PC-9 (cell line): ENCODE results near the gene KCNJ2. TPM values are rescaled to one million over a fixed set of nuclear protein-coding genes. Genes with fewer than 3 reads are reported as not detected.

Source experiments
- BruUV-seq: library from RNA; stranded (reverse); fragments of 400-500 nt; replicated peaks from 2 replicates; lab custom pipeline; 2021; lab: Mats Ljungman, UMichigan
- CTCF ChIA-PET: fragments of 300-600 bp; sonication (Branson Sonifier 250); formaldehyde crosslinking; loops from one replicate; lab custom pipeline; 2022; ENCODE audit warnings: antibody characterized with exemption; lab: Charles Lee
- POLR2A ChIA-PET: fragments of 300-600 bp; sonication (Branson Sonifier 250); formaldehyde crosslinking; loops from one replicate; lab custom pipeline; 2022; ENCODE audit warnings: antibody characterized with exemption; ENCODE audit not compliant: unreplicated experiment; lab: Charles Lee
- DNase-seq, 2 experiments: peaks; one replicate each; pipeline versions ENCODE4 v3.0.0 to v3.0.0-alpha.2; 2015 to 2022; ENCODE audit warnings: mixed read lengths in 1 of 2
- H2AFZ ChIP-seq: fragments of 200-600 bp; sonication (generic); 2 replicates; pipeline ENCODE4 v1.8.1; 2017; ENCODE audit warnings: antibody characterized with exemption
- H3F3A ChIP-seq: fragments of 200-600 bp; sonication (generic); 2 replicates; pipeline ENCODE4 v1.8.1; 2017; ENCODE audit warnings: antibody characterized with exemption, mild to moderate bottlenecking, low read depth; ENCODE audit not compliant: insufficient read depth
- H3K27ac ChIP-seq: fragments of 200-600 bp; sonication (generic); 2 replicates; pipeline ENCODE4 v1.6.1; 2016; ENCODE audit warnings: mixed run types
- H3K27me3 ChIP-seq: fragments of 200-600 bp; sonication (generic); 2 replicates; pipeline ENCODE4 v1.6.1; 2016; ENCODE audit warnings: low read depth, mixed run types; ENCODE audit not compliant: insufficient read depth
- H3K36me3 ChIP-seq: fragments of 200-600 bp; sonication (generic); 2 replicates; pipeline ENCODE4 v1.6.1; 2016; ENCODE audit warnings: low read depth, mixed run types
- H3K4me1 ChIP-seq: fragments of 200-600 bp; sonication (generic); replicated peaks from 2 replicates; pipeline ENCODE4 v1.6.1; 2016; ENCODE audit warnings: mixed run types; ENCODE audit not compliant: insufficient read depth
- H3K4me2 ChIP-seq: fragments of 200-600 bp; sonication (generic); 2 replicates; pipeline ENCODE4 v1.6.1; 2017; ENCODE audit warnings: mixed run types
- H3K4me3 ChIP-seq: fragments of 200-600 bp; sonication (generic); 2 replicates; pipeline ENCODE4 v1.6.1; 2016; ENCODE audit warnings: mixed run types
- H3K79me2 ChIP-seq: fragments of 200-600 bp; sonication (generic); 2 replicates; pipeline ENCODE4 v1.6.1; 2017; ENCODE audit warnings: low read depth, mixed run types
- H3K9me2 ChIP-seq: fragments of 200-600 bp; sonication (generic); 2 replicates; pipeline ENCODE4 v1.8.1; 2017; ENCODE audit warnings: mild to moderate bottlenecking; ENCODE audit not compliant: insufficient read depth
- H3K9me3 ChIP-seq: fragments of 200-600 bp; sonication (generic); 2 replicates; pipeline ENCODE4 v1.8.1; 2016; ENCODE audit warnings: low read depth; ENCODE audit not compliant: insufficient read depth
- H4K20me1 ChIP-seq: fragments of 200-600 bp; sonication (generic); 2 replicates; pipeline ENCODE4 v1.8.1; 2017; ENCODE audit not compliant: insufficient read depth
- EZH2 ChIP-seq: fragments of 200-600 bp; sonication (generic); IDR thresholded peaks from 2 replicates; pipeline ENCODE4 v1.8.0; 2017; ENCODE audit warnings: antibody characterized with exemption, low read depth
- intact Hi-C: fragments of 100-400 bp; cut with micrococcal nuclease; formaldehyde crosslinking; loops from one replicate; pipeline ENCODE4 v1.10.0; 2022; ENCODE audit not compliant: unreplicated experiment
- total RNA-seq: library from RNA; stranded (reverse); gene quantifications from 2 replicates; pipeline ENCODE4 v1.2.3, GENCODE V29; 2021
- TF ChIP-seq, protein P1 (sequence below): fragments of 200-600 bp; sonication (generic); conservative IDR thresholded peaks from 2 replicates; pipeline ENCODE4 v1.6.1; 2017; ENCODE audit warnings: mixed run types, antibody characterized with exemption, mild to moderate bottlenecking, moderate library complexity

The KCNJ2 gene
- total RNA-seq, 1 experiment from 2014 or later: not detected

DNA sequence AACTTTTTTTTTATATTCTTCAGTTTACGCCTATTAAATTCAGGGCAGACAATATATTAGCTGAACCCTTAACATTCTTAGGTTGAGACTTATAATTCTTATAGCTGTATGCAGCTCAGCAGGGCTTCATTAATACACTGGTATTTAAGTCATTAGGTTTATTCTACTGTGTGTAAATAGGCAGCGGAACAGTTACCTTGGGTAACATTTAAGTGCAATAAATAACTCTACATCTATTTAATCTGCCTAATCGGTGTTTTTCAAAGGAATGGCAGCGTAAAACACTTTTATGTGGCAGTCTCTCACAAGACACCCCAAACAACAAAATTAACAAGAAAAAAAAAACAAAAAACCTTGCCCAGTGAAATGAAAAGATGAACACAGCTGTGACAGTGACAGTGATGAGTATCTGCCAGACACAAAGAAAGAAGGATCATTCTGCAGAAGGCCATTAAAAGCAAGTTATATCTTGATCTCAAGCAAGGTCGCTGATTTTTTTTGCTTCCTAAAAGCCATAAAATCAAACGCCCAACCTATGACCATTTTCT, 32.6 kb downstream of the KCNJ2 start:
- H3K9me3 ChIP-seq: no peaks in the 10 kb centered on the region
- TF ChIP-seq EZH2: no peak
- TF ChIP-seq, protein P1, sequence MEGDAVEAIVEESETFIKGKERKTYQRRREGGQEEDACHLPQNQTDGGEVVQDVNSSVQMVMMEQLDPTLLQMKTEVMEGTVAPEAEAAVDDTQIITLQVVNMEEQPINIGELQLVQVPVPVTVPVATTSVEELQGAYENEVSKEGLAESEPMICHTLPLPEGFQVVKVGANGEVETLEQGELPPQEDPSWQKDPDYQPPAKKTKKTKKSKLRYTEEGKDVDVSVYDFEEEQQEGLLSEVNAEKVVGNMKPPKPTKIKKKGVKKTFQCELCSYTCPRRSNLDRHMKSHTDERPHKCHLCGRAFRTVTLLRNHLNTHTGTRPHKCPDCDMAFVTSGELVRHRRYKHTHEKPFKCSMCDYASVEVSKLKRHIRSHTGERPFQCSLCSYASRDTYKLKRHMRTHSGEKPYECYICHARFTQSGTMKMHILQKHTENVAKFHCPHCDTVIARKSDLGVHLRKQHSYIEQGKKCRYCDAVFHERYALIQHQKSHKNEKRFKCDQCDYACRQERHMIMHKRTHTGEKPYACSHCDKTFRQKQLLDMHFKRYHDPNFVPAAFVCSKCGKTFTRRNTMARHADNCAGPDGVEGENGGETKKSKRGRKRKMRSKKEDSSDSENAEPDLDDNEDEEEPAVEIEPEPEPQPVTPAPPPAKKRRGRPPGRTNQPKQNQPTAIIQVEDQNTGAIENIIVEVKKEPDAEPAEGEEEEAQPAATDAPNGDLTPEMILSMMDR: no peak
- no peak overlapping the region for H2AFZ ChIP-seq
- no peak for DNase-seq
- H3K9me2 ChIP-seq: no peaks in the 10 kb centered on the region
- H3K27ac ChIP-seq: no peak overlapping the region
- BruUV-seq: no TSS peak
- no peaks in the 10 kb centered on the region for H4K20me1 ChIP-seq
- CTCF ChIA-PET: no interaction called here
- no peak overlapping the region for H3K4me2 ChIP-seq
- no peaks in the 10 kb centered on the region for H3K27me3 ChIP-seq
- intact Hi-C loops: no loop called here
- no peaks in the 10 kb centered on the region for H3F3A ChIP-seq
- no peaks in the 10 kb centered on the region for H3K4me1 ChIP-seq
- H3K36me3 ChIP-seq: no peaks in the 10 kb centered on the region
- no peaks in the 10 kb centered on the region for H3K79me2 ChIP-seq
- no peak overlapping the region for H3K4me3 ChIP-seq
- POLR2A ChIA-PET: no interaction called here

DNA sequence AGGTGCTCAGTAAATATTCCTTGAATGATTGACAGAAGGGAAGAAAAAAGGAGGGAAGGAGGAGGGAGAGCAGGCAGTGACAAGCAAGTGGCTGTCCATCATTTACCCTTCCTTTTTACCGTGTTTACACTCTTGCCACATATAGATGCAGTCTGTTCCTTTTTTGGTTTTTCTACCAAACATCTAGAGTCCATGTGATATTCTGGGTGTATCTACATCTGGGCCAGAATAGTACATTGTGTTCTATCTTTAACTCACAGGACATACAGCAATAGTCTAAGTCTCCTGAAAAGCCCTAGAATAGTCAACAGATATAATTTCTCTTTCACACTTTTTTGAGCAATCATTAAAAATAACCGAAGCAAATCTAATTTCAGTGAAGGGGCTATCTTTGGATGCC, 33.5 kb downstream of the KCNJ2 start:
- H3K9me3 ChIP-seq: no peaks in the 10 kb centered on the region
- no peaks in the 10 kb centered on the region for H3K4me1 ChIP-seq
- no peaks in the 10 kb centered on the region for H3K79me2 ChIP-seq
- CTCF ChIA-PET: no interaction called here
- no peaks in the 10 kb centered on the region for H3K36me3 ChIP-seq
- H3K27ac ChIP-seq: no peak overlapping the region
- H3K4me3 ChIP-seq: no peak overlapping the region
- DNase-seq: no peak
- TF ChIP-seq, protein P1: no peak
- TF ChIP-seq EZH2: no peak
- H4K20me1 ChIP-seq: no peaks in the 10 kb centered on the region
- intact Hi-C loops: no loop called here
- no peaks in the 10 kb centered on the region for H3F3A ChIP-seq
- 0 out of 2 replicates have a peak overlapping the region, but pooled peaks have one; percentile 20 for H2AFZ ChIP-seq
- no TSS peak for BruUV-seq
- POLR2A ChIA-PET: no interaction called here
- no peak overlapping the region for H3K4me2 ChIP-seq
- H3K27me3 ChIP-seq: no peaks in the 10 kb centered on the region
- no peaks in the 10 kb centered on the region for H3K9me2 ChIP-seq

GRCh38 chr17:70204431-70204830, 35.1 kb downstream of the KCNJ2 start:
- CTCF ChIA-PET: no interaction called here
- no peaks in the 10 kb centered on the region for H3K4me1 ChIP-seq
- H2AFZ ChIP-seq: no peak overlapping the region

More at GRCh38 chr17:70204431-70204830, 35.1 kb downstream of the KCNJ2 start:
- no peak for DNase-seq
- Histone ChIP-seq H4K20me1 (no peaks in the 10 kb centered on the region), H3K79me2 (no peaks in the 10 kb centered on the region), H3F3A (no peaks in the 10 kb centered on the region), H3K4me2 (no peak overlapping the region), H3K27ac (no peak overlapping the region), H3K9me2 (no peaks in the 10 kb centered on the region), H3K36me3 (no peaks in the 10 kb centered on the region), H3K9me3 (no peaks in the 10 kb centered on the region), H3K27me3 (no peaks in the 10 kb centered on the region), H3K4me3 (no peak overlapping the region)
- BruUV-seq: no TSS peak
- intact Hi-C loops: no loop called here
- TF ChIP-seq, protein P1: no peak
- no peak for TF ChIP-seq EZH2
- POLR2A ChIA-PET: no interaction called here
